IMR-90 (cell line): ENCODE measurements around the gene ALDH1A2. TPM values are rescaled to one million over a fixed set of nuclear protein-coding genes. Genes with fewer than 3 reads are reported as not detected.

ENCODE experiments used
- ATAC-seq: fragments of 200-7000 bp; cut with Tn5 transposase; 2 replicates; pipeline ENCODE4 v1.9.1; 2020; ENCODE audit warnings: low read depth, mild to moderate bottlenecking, moderate library complexity
- BruUV-seq: library from RNA; stranded (reverse); fragments of 400-500 nt; replicated peaks from 2 replicates; lab custom pipeline; 2021; lab: Mats Ljungman, UMichigan
- CTCF ChIA-PET: fragments of 300-600 bp; formaldehyde crosslinking; extraction: SDS; loops from one replicate; lab custom pipeline; 2021; ENCODE audit warnings: antibody characterized with exemption; lab: Yijun Ruan, JAX
- POLR2A ChIA-PET: fragments of 300-600 bp; sonication (Branson Sonifier 250); formaldehyde crosslinking; loops from one replicate; lab custom pipeline; 2022; ENCODE audit warnings: antibody characterized with exemption; ENCODE audit not compliant: unreplicated experiment; lab: Charles Lee
- DNase-seq: peaks from one replicate; pipeline ENCODE4 v3.0.0; 2013
- H2AFZ ChIP-seq: replicated peaks from 2 replicates; pipeline ENCODE3; 2013; ENCODE audit warnings: low read length, mild to moderate bottlenecking; ENCODE audit not compliant: poor library complexity
- H2AK5ac ChIP-seq: 2 replicates; pipeline ENCODE4 v1.6.1; 2013; ENCODE audit warnings: low read depth, low read length, inconsistent platforms
- H2AK9ac ChIP-seq: replicated peaks from 2 replicates; pipeline ENCODE3; 2013; ENCODE audit warnings: mild to moderate bottlenecking, low read depth, low read length, moderate library complexity; ENCODE audit not compliant: poor library complexity
- H2BK120ac ChIP-seq: 2 replicates; pipeline ENCODE4 v1.6.1; 2013; ENCODE audit warnings: low read depth, low read length, inconsistent platforms
- H2BK15ac ChIP-seq: 3 replicates; pipeline ENCODE4 v1.6.1; 2013; ENCODE audit warnings: low read depth, low read length, inconsistent platforms
- H2BK20ac ChIP-seq: 2 replicates; pipeline ENCODE4 v1.6.1; 2013; ENCODE audit warnings: low read depth, mild to moderate bottlenecking, inconsistent platforms, low read length, moderate library complexity
- H2BK5ac ChIP-seq: 2 replicates; pipeline ENCODE4 v1.6.1; 2013; ENCODE audit warnings: mild to moderate bottlenecking, low read depth, low read length, inconsistent platforms; ENCODE audit not compliant: poor library complexity, severe bottlenecking
- H3K14ac ChIP-seq: replicated peaks from 2 replicates; pipeline ENCODE4 v1.6.1; 2013; ENCODE audit warnings: low read depth, low read length, inconsistent platforms
- H3K18ac ChIP-seq: 2 replicates; pipeline ENCODE4 v1.6.1; 2013; ENCODE audit warnings: low read depth, low read length, control low read depth
- H3K23ac ChIP-seq: 2 replicates; pipeline ENCODE4 v1.6.1; 2013; ENCODE audit warnings: low read depth, low read length, inconsistent platforms
- H3K27ac ChIP-seq: 2 replicates; pipeline ENCODE4 v1.5.1; 2013; ENCODE audit warnings: mild to moderate bottlenecking, control low read depth, low read length; ENCODE audit not compliant: insufficient read depth
- H3K27me3 ChIP-seq: 2 replicates; pipeline ENCODE4 v1.6.1; 2013; ENCODE audit warnings: low read length; ENCODE audit not compliant: control insufficient read depth, insufficient read depth
- H3K36me3 ChIP-seq: 2 replicates; pipeline ENCODE4 v1.6.1; 2013; ENCODE audit warnings: low read length, mixed read lengths; ENCODE audit not compliant: control insufficient read depth, insufficient read depth
- H3K4ac ChIP-seq: 2 replicates; pipeline ENCODE4 v1.6.1; 2013; ENCODE audit warnings: low read depth, low read length, inconsistent platforms
- H3K4me1 ChIP-seq: 2 replicates; pipeline ENCODE4 v1.6.1; 2013; ENCODE audit warnings: low read length, mixed read lengths; ENCODE audit not compliant: control insufficient read depth, insufficient read depth
- H3K4me2 ChIP-seq: 2 replicates; pipeline ENCODE4 v1.6.1; 2013; ENCODE audit warnings: low read depth, mild to moderate bottlenecking, control low read depth, low read length, moderate library complexity
- H3K4me3 ChIP-seq: 2 replicates; pipeline ENCODE4 v1.5.1; 2013; ENCODE audit warnings: low read depth, mild to moderate bottlenecking, control low read depth, low read length, moderate library complexity; ENCODE audit not compliant: insufficient read depth
- H3K56ac ChIP-seq: 2 replicates; pipeline ENCODE4 v1.6.1; 2013; ENCODE audit warnings: low read length, inconsistent platforms; ENCODE audit not compliant: insufficient read depth; ENCODE audit errors: extremely low read depth
- H3K79me1 ChIP-seq, 2 experiments: 2 replicates each; pipeline ENCODE4 v1.6.1; 2013; ENCODE audit warnings: low read length in 2 of 2, inconsistent platforms in 1 of 2, low read depth in 1 of 2
- H3K9ac ChIP-seq: 2 replicates; pipeline ENCODE4 v1.6.1; 2013; ENCODE audit warnings: low read depth, low read length, control low read depth
- H3K9me1 ChIP-seq: 2 replicates; pipeline ENCODE4 v1.6.1; 2013; ENCODE audit warnings: low read length, inconsistent platforms; ENCODE audit not compliant: insufficient read depth
- H3K9me3 ChIP-seq: 2 replicates; pipeline ENCODE4 v1.6.1; 2013; ENCODE audit warnings: low read length; ENCODE audit not compliant: control insufficient read depth, insufficient read depth
- H4K20me1 ChIP-seq: 2 replicates; pipeline ENCODE4 v1.6.1; 2013; ENCODE audit warnings: low read length, inconsistent platforms; ENCODE audit not compliant: insufficient read depth
- H4K5ac ChIP-seq: 2 replicates; pipeline ENCODE4 v1.6.1; 2013; ENCODE audit warnings: mild to moderate bottlenecking, low read depth, low read length, control low read depth
- H4K8ac ChIP-seq, 2 experiments: 2 replicates each; pipeline ENCODE4 v1.6.1; 2013; ENCODE audit warnings: low read depth in 2 of 2, low read length in 2 of 2, control low read depth in 1 of 2, inconsistent platforms in 1 of 2
- H4K91ac ChIP-seq: 2 replicates; pipeline ENCODE4 v1.6.1; 2013; ENCODE audit warnings: low read depth, low read length, inconsistent platforms; ENCODE audit not compliant: insufficient read depth
- BHLHE40 ChIP-seq: fragments of 150-350 bp; IDR thresholded peaks from 2 replicates; pipeline ENCODE4 v1.6.1; 2016; ENCODE audit warnings: mild to moderate bottlenecking, low read depth, low read length
- CEBPB ChIP-seq: IDR thresholded peaks from 2 replicates; pipeline ENCODE4 v1.6.1; 2012; ENCODE audit warnings: low read depth, low read length, improper control_type of control experiment
- CHD1 ChIP-seq: IDR thresholded peaks from 2 replicates; pipeline ENCODE4 v1.6.1; 2012; ENCODE audit warnings: low read depth, low read length, improper control_type of control experiment
- CTCF ChIP-seq: conservative IDR thresholded peaks from 2 replicates; pipeline ENCODE4 v1.5.1; 2012; ENCODE audit warnings: mild to moderate bottlenecking, low read depth, low read length, improper control_type of control experiment
- ELK1 ChIP-seq: fragments of 150-350 bp; IDR thresholded peaks from 2 replicates; pipeline ENCODE4 v1.6.1; 2016; ENCODE audit warnings: low read depth, mild to moderate bottlenecking, low read length, moderate library complexity, borderline replicate concordance
- FOS ChIP-seq: fragments of 150-350 bp; IDR thresholded peaks from 2 replicates; pipeline ENCODE4 v1.6.1; 2016; ENCODE audit warnings: low read depth, low read length
- MAFK ChIP-seq: IDR thresholded peaks from 2 replicates; pipeline ENCODE4 v1.6.1; 2012; ENCODE audit warnings: low read depth, low read length, improper control_type of control experiment
- MAZ ChIP-seq: IDR thresholded peaks from 2 replicates; pipeline ENCODE4 v1.6.1; 2012; ENCODE audit warnings: low read depth, mild to moderate bottlenecking, low read length, improper control_type of control experiment, moderate library complexity, borderline replicate concordance
- MXI1 ChIP-seq: IDR thresholded peaks from 2 replicates; pipeline ENCODE4 v1.6.1; 2012; ENCODE audit warnings: low read depth, mild to moderate bottlenecking, low read length, moderate library complexity, borderline replicate concordance
- NFE2L2 ChIP-seq: fragments of 150-350 bp; IDR thresholded peaks from 2 replicates; pipeline ENCODE4 v1.6.1; 2016; ENCODE audit warnings: low read depth, mild to moderate bottlenecking, low read length
- POLR2A ChIP-seq: IDR thresholded peaks from 2 replicates; pipeline ENCODE4 v1.6.1; 2012; ENCODE audit warnings: mild to moderate bottlenecking, low read depth, low read length
- RAD21 ChIP-seq: IDR thresholded peaks from 2 replicates; pipeline ENCODE4 v1.6.1; 2012; ENCODE audit warnings: low read length, improper control_type of control experiment
- RCOR1 ChIP-seq: IDR thresholded peaks from 2 replicates; pipeline ENCODE4 v1.6.1; 2012; ENCODE audit warnings: mild to moderate bottlenecking, low read length, improper control_type of control experiment; ENCODE audit not compliant: insufficient replicate concordance
- RFX5 ChIP-seq: IDR thresholded peaks from 2 replicates; pipeline ENCODE4 v1.8.0; 2012; ENCODE audit warnings: low read depth, mild to moderate bottlenecking, low read length, moderate library complexity
- SMC3 ChIP-seq: fragments of 150-350 bp; IDR thresholded peaks from 2 replicates; pipeline ENCODE4 v1.6.1; 2016; ENCODE audit warnings: low read depth, mild to moderate bottlenecking, antibody characterized with exemption, low read length, moderate library complexity
- WGBS, 2 experiments: methylation state at CpG; one replicate each; pipeline versions ENCODE4 v1.1.5 to v1.1.7; 2013; ENCODE audit warnings: missing lambda C conversion rate in 2 of 2; ENCODE audit not compliant: insufficient read length in 1 of 2; ENCODE audit errors: extremely low coverage in 2 of 2; 5-methylcytosine and 5-hydroxymethylcytosine counted together
- dilution Hi-C: fragments of 300-500 bp; cut with HindIII; formaldehyde crosslinking; loops from one replicate; pipeline ENCODE4 v1.14.3; 2018; ENCODE audit warnings: low sequenced_read_pairs; ENCODE audit not compliant: unreplicated experiment
- in situ Hi-C: fragments of 300-500 bp; cut with MboI; formaldehyde crosslinking; loops from 3 replicates; pipeline ENCODE4 v1.14.3; 2019; ENCODE audit warnings: low sequenced_read_pairs, inconsistent platforms, mixed read lengths
- intact Hi-C: fragments of 100-400 bp; cut with micrococcal nuclease; formaldehyde crosslinking; loops from 2 replicates; pipeline ENCODE4 v1.10.0; 2022
- polyA plus RNA-seq, 3 experiments: library from polyadenylated mRNA; depleted of rRNA; stranded (reverse); fragments of >200 nt; gene quantifications; 2 replicates each; pipeline ENCODE4 v1.2.3, GENCODE V29; 2012; ENCODE audit warnings: low replicate concordance in 1 of 3
- total RNA-seq: library from RNA; depleted of rRNA; stranded (reverse); fragments of >200 nt; gene quantifications from 2 replicates; pipeline ENCODE4 v1.2.3, GENCODE V29; 2012
- TF ChIP-seq, protein P1 (sequence below): fragments of 150-350 bp; IDR thresholded peaks from 2 replicates; pipeline ENCODE4 v1.6.1; 2017; ENCODE audit warnings: mild to moderate bottlenecking, antibody characterized with exemption, low read length, low read depth

The ALDH1A2 gene
- total and polyA plus RNA-seq, 2 of the 4 experiments (the other 2 are of a cell fraction), result not detected

GRCh38 chr15:57910672-57911071 lies 154.8 kb downstream of the ALDH1A2 start:
- dilution Hi-C loops, result no loop called here
- DNase-seq, result no peak
- TF ChIP-seq RAD21 (no peak), CEBPB (no peak), RCOR1 (no peak), SMC3 (no peak), CTCF (no peak), RFX5 (no peak), NFE2L2 (no peak), MAFK (no peak), FOS (no peak), MXI1 (no peak), CHD1 (no peak), ELK1 (no peak), BHLHE40 (no peak), MAZ (no peak), POLR2A (no peak)
- TF ChIP-seq, protein P1, sequence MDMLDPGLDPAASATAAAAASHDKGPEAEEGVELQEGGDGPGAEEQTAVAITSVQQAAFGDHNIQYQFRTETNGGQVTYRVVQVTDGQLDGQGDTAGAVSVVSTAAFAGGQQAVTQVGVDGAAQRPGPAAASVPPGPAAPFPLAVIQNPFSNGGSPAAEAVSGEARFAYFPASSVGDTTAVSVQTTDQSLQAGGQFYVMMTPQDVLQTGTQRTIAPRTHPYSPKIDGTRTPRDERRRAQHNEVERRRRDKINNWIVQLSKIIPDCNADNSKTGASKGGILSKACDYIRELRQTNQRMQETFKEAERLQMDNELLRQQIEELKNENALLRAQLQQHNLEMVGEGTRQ, result no peak
- ATAC-seq, result no peak
- no peak overlapping the region for H3K4me3 ChIP-seq
- H2AK5ac ChIP-seq, result no peak overlapping the region
- H3K27ac ChIP-seq, result no peak overlapping the region
- no peak overlapping the region for H2BK15ac ChIP-seq
- H2AK9ac ChIP-seq, result no peak overlapping the region
- H3K14ac ChIP-seq, result no peak overlapping the region
- BruUV-seq, result no TSS peak
- in situ Hi-C loops, result no loop called here
- no peak overlapping the region for H3K23ac ChIP-seq
- H3K9me1 ChIP-seq, result no peaks in the 10 kb centered on the region
- intact Hi-C loops, result no loop called here
- no peak overlapping the region for H2BK20ac ChIP-seq
- no peak overlapping the region for H3K4me2 ChIP-seq
- no peak overlapping the region for H4K8ac ChIP-seq
- H2BK120ac ChIP-seq, result no peak overlapping the region
- H3K9ac ChIP-seq, result no peak overlapping the region
- H3K56ac ChIP-seq, result no peak overlapping the region
- no peaks in the 10 kb centered on the region; the same call in 1 of the 2 replicates for H3K27me3 ChIP-seq
- H3K4me1 ChIP-seq, result no peaks in the 10 kb centered on the region
- H2BK5ac ChIP-seq, result no peak overlapping the region
- H4K5ac ChIP-seq, result no peak overlapping the region
- H3K36me3 ChIP-seq, result no peaks in the 10 kb centered on the region
- ChIA-PET CTCF (no interaction called here), POLR2A (no interaction called here)
- H2AFZ ChIP-seq, result no peak overlapping the region
- H3K79me1 ChIP-seq, result no peaks in the 10 kb centered on the region
- no peak overlapping the region for H4K91ac ChIP-seq
- H3K18ac ChIP-seq, result no peak overlapping the region
- no peak overlapping the region for H3K4ac ChIP-seq
- no CpG with 5 or more reads among the region's 3 CpGs for WGBS, 2 experiments
- no peaks in the 10 kb centered on the region for H3K9me3 ChIP-seq
- H4K20me1 ChIP-seq, result no peaks in the 10 kb centered on the region
